Heart left ventricle (tissue), 13 donors: Measurements from ENCODE around the gene PTGES3L.
"Not testable (repeated sequence)": the region's sequence is repeated elsewhere in the genome, so short reads cannot be mapped to it uniquely, and the experiment has no call there.

Experiments used
- POLR2A ChIP-seq, 2 donors: fragments of 450-650 bp; IDR thresholded peaks; one replicate each; pipeline ENCODE4 v1.6.1; 2017; ENCODE audit warnings: antibody characterized with exemption in 2 of 2, mild to moderate bottlenecking in 2 of 2, moderate library complexity in 2 of 2
- TF ChIP-seq, protein P1 (sequence below), 12 donors: fragments of 200-600 bp; sonication (generic) in 4 of 12; IDR thresholded peaks; one replicate each; pipeline versions ENCODE4 v1.5.0 to v1.8.0; 2018 to 2022; ENCODE audit warnings: antibody characterized with exemption in 12 of 12, mild to moderate bottlenecking in 5 of 12
- donor health status: ischemic (EF 13 %, LVEDD 7.1; RV severe dilation, severe dysfunction).
- donor health status: DM: no; HTN: yes; CAD: no.
- donor health status: DM: no; HTN: no; CAD: no.
- donor health status: ischemic (EF 25% LVEDD 6.9; RV normal size, moderate dysfunction).
- donor health status: ischemic (EF 25% LVEDD 5.7; RV mildly dilated, moderate dysfunction).
- donor health status: ischemic (EF 35%, LVEDD 5.7; RV mildly dilated, moderate dysfunction).
- donor health status: nonischemic (EF 11% LVEDD 7.7; RV severe dilation, severe dysfunction).
- donor health status: DM: yes; HTN: yes; CAD: no.
- donor health status: PGD.
- donor health status: ischemic (EF 29% LVEDD 5.4; RV normal size, mild dysfunction).
- donor health status: nonischemic (EF 23%, LVEDD 6.1; RV moderate dilation, normal function).

- TF ChIP-seq, protein P1, sequence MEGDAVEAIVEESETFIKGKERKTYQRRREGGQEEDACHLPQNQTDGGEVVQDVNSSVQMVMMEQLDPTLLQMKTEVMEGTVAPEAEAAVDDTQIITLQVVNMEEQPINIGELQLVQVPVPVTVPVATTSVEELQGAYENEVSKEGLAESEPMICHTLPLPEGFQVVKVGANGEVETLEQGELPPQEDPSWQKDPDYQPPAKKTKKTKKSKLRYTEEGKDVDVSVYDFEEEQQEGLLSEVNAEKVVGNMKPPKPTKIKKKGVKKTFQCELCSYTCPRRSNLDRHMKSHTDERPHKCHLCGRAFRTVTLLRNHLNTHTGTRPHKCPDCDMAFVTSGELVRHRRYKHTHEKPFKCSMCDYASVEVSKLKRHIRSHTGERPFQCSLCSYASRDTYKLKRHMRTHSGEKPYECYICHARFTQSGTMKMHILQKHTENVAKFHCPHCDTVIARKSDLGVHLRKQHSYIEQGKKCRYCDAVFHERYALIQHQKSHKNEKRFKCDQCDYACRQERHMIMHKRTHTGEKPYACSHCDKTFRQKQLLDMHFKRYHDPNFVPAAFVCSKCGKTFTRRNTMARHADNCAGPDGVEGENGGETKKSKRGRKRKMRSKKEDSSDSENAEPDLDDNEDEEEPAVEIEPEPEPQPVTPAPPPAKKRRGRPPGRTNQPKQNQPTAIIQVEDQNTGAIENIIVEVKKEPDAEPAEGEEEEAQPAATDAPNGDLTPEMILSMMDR (IDR thresholded peaks at IDR 0.05), result not testable (repeated sequence)
- not testable (repeated sequence) for TF ChIP-seq POLR2A (IDR thresholded peaks at IDR 0.05)
These were observed 4.2 kb downstream of the PTGES3L start for GRCh38 chr17:42975701-42976100.
